ENCODE results near the gene STOX2.

STOX2 gene

DNA sequence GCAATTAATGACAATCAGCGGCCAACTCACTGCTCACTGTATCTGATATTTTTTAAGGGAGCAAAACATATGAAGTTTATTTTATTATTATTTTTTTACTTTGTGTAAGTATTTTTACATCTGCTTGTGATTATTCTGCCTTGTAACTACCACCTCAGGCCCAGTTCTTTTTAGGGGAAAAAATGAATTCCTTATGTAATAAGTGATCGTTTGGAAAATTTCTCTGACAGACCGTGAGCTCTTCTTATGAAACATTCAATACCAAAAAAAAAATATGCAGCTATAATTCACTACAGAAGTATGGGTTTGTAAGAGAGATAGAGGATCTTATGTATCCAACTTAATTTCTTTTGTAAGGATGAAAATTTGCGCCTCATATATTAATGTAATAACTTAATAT lies 33.5 kb upstream of the STOX2 start:
- DNase-seq (ENCODE audit: low read depth, low spot score) = no peak
- Histone ChIP-seq H3K4me1 (ENCODE audit: control insufficient read depth, insufficient read depth, low read length) (0 out of 2 replicates have a peak, but pooled peaks cover 1% of the 10 kb centered on the region), H3K9me3 (ENCODE audit: control insufficient read depth, insufficient read depth, low read length) (no peaks in the 10 kb centered on the region), H3K4me3 (ENCODE audit: low read length) (no peak overlapping the region), H3K27ac (ENCODE audit: low read length) (no peak overlapping the region), H3K36me3 (ENCODE audit: control insufficient read depth, insufficient read depth, low read length) (no peaks in the 10 kb centered on the region), H3K27me3 (ENCODE audit: control insufficient read depth, insufficient read depth, low read length) (no peaks in the 10 kb centered on the region)
- WGBS (ENCODE audit: insufficient coverage, insufficient read length) = no CpG with 5 or more reads among the region's 4 CpGs

DNA sequence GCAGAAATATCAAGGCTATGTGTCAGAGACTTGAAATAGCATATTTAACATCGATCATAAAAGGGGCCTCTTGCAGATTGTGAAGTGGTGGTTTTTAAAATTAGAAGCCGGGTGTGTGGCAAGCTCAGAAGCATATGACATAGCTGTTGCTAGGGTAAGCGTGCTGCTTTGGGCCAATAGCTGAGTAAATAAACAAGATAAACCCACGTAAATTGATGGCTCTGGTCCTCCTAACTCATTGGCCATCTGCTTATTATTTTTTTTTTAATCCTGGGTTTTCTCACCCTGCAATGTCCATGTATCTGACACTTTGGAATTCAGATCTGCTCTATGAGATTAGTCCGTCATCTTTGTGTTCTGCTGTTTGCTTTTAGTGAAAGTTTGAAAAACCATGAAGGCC lies 32.6 kb upstream of the STOX2 start:
- Histone ChIP-seq H3K27me3 (ENCODE audit: control insufficient read depth, insufficient read depth, low read length) (no peaks in the 10 kb centered on the region), H3K4me3 (ENCODE audit: low read length) (no peak overlapping the region), H3K9me3 (ENCODE audit: control insufficient read depth, insufficient read depth, low read length) (no peaks in the 10 kb centered on the region), H3K36me3 (ENCODE audit: control insufficient read depth, insufficient read depth, low read length) (no peaks in the 10 kb centered on the region), H3K27ac (ENCODE audit: low read length) (no peak overlapping the region), H3K4me1 (ENCODE audit: control insufficient read depth, insufficient read depth, low read length) (0 out of 2 replicates have a peak, but pooled peaks cover 2% of the 10 kb centered on the region)
- no peak for DNase-seq (ENCODE audit: low read depth, low spot score)
- WGBS (ENCODE audit: insufficient coverage, insufficient read length) = no CpG with 5 or more reads among the region's 5 CpGs

DNA sequence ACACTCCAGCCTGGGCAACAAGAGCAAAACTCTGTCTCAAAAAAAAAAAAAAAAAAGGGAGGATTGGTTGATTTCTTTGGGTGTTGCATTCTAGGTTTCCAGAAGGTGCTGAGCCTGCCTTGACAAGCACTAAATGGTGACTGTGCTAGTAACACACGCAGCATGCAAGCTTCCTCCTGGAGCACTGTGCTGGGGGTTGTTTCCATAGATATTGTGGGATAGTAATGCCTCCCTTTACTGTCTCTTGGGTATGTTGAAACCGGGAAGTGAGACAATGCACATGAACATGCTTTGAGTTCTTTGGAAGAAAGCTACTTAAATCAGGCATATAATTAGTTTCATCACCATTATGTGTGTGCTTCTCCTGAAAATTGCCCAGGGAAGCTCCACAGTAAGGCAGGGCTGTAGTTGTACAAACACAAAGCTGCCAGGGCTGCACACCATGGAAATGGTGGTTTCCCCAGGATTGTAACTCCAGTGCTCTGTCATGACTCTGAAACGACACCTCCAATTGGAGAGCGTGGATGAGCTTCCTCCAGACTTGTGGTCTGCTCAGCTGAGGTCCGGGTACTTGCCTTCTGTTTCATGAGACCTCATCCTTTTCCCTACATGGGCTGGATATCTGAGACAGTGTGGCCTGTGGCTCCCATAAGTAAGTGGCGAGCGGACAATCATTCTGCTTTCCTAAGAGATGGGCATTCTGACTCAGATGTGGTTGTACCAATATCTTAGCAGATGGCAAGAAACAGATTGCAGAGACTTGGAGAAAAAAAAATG lies 31.5 kb upstream of the STOX2 start:
- Histone ChIP-seq H3K27me3 (ENCODE audit: control insufficient read depth, insufficient read depth, low read length) (no peaks in the 10 kb centered on the region), H3K9me3 (ENCODE audit: control insufficient read depth, insufficient read depth, low read length) (no peaks in the 10 kb centered on the region), H3K27ac (ENCODE audit: low read length) (no peak overlapping the region), H3K36me3 (ENCODE audit: control insufficient read depth, insufficient read depth, low read length) (no peaks in the 10 kb centered on the region), H3K4me3 (ENCODE audit: low read length) (no peak overlapping the region), H3K4me1 (ENCODE audit: control insufficient read depth, insufficient read depth, low read length) (0 out of 2 replicates have a peak, but pooled peaks cover 2% of the 10 kb centered on the region)
- no peak for DNase-seq (ENCODE audit: low read depth, low spot score)
- WGBS (ENCODE audit: insufficient coverage, insufficient read length) = no CpG with 5 or more reads among the region's 7 CpGs

DNA sequence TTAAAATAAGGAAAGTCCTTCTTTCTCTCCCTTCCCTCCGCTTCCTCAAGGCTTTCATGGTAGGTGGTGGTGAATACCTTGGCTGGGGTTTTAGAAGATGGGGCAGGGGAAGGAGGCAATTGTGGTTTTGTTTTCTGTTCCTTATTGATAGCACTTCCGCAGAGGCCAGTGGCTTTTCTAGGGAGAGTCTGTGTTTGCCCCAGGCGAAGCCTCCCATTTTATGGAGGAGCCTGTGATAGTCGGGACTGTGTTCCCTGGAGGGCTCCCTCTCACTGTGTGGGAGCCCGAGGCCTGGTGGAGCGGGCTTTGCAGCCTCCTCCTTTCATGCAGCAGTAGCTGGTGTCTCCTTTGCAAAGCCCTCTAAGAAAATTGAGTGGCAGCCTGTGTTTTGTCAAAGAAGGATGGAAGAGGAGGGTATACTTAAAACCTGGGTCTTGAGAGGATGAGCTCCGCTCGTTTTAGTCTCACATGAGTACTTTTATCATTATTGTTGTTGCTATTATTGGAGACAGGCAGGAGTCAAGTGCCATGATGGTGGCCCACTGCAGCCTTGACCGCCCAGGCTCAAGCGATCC lies 29.8 kb upstream of the STOX2 start:
- Histone ChIP-seq H3K4me3 (ENCODE audit: low read length) (no peak overlapping the region), H3K36me3 (ENCODE audit: control insufficient read depth, insufficient read depth, low read length) (no peaks in the 10 kb centered on the region), H3K27me3 (ENCODE audit: control insufficient read depth, insufficient read depth, low read length) (no peaks in the 10 kb centered on the region), H3K4me1 (ENCODE audit: control insufficient read depth, insufficient read depth, low read length) (0 out of 2 replicates have a peak, but pooled peaks cover 3% of the 10 kb centered on the region), H3K27ac (ENCODE audit: low read length) (no peak overlapping the region), H3K9me3 (ENCODE audit: control insufficient read depth, insufficient read depth, low read length) (no peaks in the 10 kb centered on the region)
- WGBS (ENCODE audit: insufficient coverage, insufficient read length) = no CpG with 5 or more reads among the region's 10 CpGs
- no peak for DNase-seq (ENCODE audit: low read depth, low spot score)

DNA sequence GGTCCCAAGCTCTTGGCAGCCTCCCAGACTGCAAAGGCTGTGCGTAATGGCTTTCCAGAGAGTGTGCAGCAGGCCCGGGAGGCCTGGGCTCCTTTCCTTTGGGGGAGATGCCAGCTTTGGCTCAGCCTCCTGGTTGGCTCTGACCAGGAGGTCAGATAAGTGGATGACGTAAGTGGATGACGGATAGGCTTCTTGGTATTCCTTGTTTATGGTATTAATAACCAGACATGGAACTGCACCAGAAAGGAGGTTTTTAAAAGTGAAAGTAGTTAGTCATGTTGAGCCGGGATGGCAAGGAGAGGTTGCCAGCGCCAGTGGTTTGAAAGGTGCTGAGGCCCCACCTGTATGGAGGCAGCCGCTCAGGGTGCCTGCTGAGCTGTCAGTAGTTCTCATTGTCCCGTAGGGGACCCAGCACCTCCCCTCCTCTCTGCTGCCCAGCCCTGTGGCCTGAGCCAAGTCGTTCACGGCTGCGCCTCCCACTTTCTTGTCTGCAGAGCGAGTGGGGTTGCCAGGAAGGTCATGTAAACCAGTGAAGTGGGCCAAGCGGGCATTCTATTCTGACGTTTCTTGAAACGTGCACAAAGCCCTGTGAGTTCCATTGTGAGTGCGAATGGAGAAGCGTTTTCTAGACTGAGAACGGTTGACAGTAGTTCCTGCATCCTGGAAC lies 28.7 kb upstream of the STOX2 start:
- Histone ChIP-seq H3K9me3 (ENCODE audit: control insufficient read depth, insufficient read depth, low read length) (no peaks in the 10 kb centered on the region), H3K27me3 (ENCODE audit: control insufficient read depth, insufficient read depth, low read length) (no peaks in the 10 kb centered on the region), H3K4me1 (ENCODE audit: control insufficient read depth, insufficient read depth, low read length) (0 out of 2 replicates have a peak, but pooled peaks cover 3% of the 10 kb centered on the region), H3K27ac (ENCODE audit: low read length) (no peak overlapping the region), H3K4me3 (ENCODE audit: low read length) (no peak overlapping the region), H3K36me3 (ENCODE audit: control insufficient read depth, insufficient read depth, low read length) (no peaks in the 10 kb centered on the region)
- no peak for DNase-seq (ENCODE audit: low read depth, low spot score)
- no CpG with 5 or more reads among the region's 18 CpGs for WGBS (ENCODE audit: insufficient coverage, insufficient read length)

DNA sequence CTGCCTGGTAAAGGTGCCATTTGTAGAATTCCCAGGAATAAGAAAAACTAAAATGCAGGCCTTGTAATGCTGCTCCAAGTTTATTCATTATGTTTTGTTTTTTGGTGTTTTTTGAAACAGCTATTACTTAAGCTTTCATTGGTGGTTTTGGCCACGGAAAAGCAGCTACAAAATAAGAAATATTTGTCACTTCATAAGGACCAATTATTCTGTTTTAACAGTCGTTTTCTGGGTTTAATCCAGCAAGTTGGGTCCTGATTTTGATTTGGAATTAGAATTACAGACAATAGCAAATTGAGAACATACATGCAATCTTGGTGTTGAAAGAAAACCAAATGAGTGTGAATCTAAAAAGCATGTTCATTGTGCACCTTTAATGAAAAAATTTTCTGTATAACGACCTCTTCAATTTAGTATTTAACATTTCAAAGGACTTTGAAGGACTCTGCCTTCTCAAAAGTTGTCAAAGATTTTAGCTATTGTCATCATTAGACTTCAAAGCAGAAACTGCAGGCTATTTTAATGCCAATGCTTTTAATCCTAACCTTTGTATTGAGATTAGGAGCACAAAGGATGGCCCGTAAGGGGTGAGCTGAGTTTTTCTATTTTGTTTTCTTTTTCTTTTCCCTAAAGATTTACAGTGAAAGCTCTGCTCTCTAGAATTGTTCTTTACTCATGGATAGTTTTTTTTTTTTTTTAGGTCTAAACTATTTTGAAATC lies 26.7 kb upstream of the STOX2 start:
- Histone ChIP-seq H3K4me3 (ENCODE audit: low read length) (no peak overlapping the region), H3K4me1 (ENCODE audit: control insufficient read depth, insufficient read depth, low read length) (0 out of 2 replicates have a peak, but pooled peaks cover 3% of the 10 kb centered on the region), H3K27me3 (ENCODE audit: control insufficient read depth, insufficient read depth, low read length) (no peaks in the 10 kb centered on the region), H3K27ac (ENCODE audit: low read length) (no peak overlapping the region), H3K36me3 (ENCODE audit: control insufficient read depth, insufficient read depth, low read length) (no peaks in the 10 kb centered on the region), H3K9me3 (ENCODE audit: control insufficient read depth, insufficient read depth, low read length) (no peaks in the 10 kb centered on the region)
- WGBS (ENCODE audit: insufficient coverage, insufficient read length) = no CpG with 5 or more reads among the region's 4 CpGs
- no peak for DNase-seq (ENCODE audit: low read depth, low spot score)

DNA sequence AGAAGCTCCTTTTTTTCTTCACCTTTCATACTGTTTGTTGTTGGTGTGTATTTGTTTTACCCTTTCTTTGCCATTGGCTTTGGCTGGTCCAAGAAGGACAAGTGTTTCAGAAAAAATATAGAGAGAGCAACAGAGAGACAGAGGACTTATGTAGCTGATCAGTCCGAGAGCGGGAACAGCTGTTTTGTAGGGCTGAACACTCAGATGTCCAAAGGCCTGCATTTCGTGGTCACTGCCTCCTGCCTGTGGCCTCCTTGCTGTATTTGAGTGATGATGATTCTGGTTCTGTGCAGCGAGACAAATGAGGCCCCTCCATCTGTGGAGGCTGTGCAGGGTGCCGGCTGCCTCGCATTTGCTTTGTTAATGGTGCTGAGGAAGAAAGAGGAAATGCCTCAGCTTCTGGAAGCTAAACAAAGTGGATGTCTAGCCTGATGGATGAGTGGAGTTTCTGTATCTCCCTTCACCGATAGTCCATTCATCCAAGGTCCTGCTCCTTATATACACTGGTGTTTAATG lies 19.8 kb upstream of the STOX2 start:
- H3K4me1 ChIP-seq (ENCODE audit: control insufficient read depth, insufficient read depth, low read length) = no peaks in the 10 kb centered on the region
- DNase-seq (ENCODE audit: low read depth, low spot score) = no peak
- no peaks in the 10 kb centered on the region for H3K27me3 ChIP-seq (ENCODE audit: control insufficient read depth, insufficient read depth, low read length)
- H3K4me3 ChIP-seq (ENCODE audit: low read length) = no peak overlapping the region
- no CpG with 5 or more reads among the region's 7 CpGs for WGBS (ENCODE audit: insufficient coverage, insufficient read length)
- H3K9me3 ChIP-seq (ENCODE audit: control insufficient read depth, insufficient read depth, low read length) = no peaks in the 10 kb centered on the region
- H3K36me3 ChIP-seq (ENCODE audit: control insufficient read depth, insufficient read depth, low read length) = no peaks in the 10 kb centered on the region
- no peak overlapping the region for H3K27ac ChIP-seq (ENCODE audit: low read length)

DNA sequence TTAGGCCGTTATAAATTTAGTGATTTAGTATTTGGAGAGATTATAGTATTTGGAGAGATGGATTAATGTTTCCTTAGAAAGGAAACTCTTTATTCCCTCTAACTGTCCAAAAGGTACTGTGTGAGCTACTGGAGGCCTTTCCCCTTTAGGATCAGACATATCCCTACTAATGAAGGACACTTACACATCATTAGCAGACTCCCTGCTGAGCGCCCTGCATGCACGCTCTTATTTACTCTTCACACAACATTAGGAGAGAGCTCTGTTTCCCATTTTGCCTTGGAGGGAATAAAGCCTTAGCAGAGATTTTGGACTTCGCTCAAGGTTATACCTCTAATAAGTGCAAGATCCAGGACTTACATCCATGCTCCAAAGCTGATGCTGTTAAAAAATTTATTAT lies 17.8 kb upstream of the STOX2 start:
- Histone ChIP-seq H3K36me3 (ENCODE audit: control insufficient read depth, insufficient read depth, low read length) (no peaks in the 10 kb centered on the region), H3K27me3 (ENCODE audit: control insufficient read depth, insufficient read depth, low read length) (no peaks in the 10 kb centered on the region), H3K4me1 (ENCODE audit: control insufficient read depth, insufficient read depth, low read length) (no peaks in the 10 kb centered on the region), H3K9me3 (ENCODE audit: control insufficient read depth, insufficient read depth, low read length) (no peaks in the 10 kb centered on the region), H3K4me3 (ENCODE audit: low read length) (no peak overlapping the region), H3K27ac (ENCODE audit: low read length) (no peak overlapping the region)
- no peak for DNase-seq (ENCODE audit: low read depth, low spot score)
- no CpG with 5 or more reads among the region's 4 CpGs for WGBS (ENCODE audit: insufficient coverage, insufficient read length)

DNA sequence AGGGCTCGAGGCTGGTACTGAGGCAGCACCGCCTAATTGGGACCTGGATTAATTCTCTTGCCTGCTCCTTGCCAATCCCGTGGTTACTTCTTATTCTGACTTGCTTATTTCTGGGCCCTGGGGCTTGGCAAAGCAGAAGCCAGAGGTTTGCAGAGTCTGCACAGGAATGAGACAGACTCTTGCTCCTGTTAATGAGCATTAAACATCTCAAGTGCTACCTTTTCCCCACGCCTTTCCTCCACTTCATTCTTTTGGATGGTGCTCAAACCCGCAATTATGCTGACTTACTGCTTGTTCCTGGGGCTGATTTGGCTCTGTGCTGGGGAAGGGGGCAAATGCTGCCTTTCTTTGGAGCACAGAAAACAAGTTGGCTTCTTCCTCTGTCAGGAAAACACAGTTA lies 16.5 kb upstream of the STOX2 start:
- Histone ChIP-seq H3K4me3 (ENCODE audit: low read length) (no peak overlapping the region), H3K27ac (ENCODE audit: low read length) (no peak overlapping the region), H3K9me3 (ENCODE audit: control insufficient read depth, insufficient read depth, low read length) (no peaks in the 10 kb centered on the region), H3K4me1 (ENCODE audit: control insufficient read depth, insufficient read depth, low read length) (no peaks in the 10 kb centered on the region), H3K36me3 (ENCODE audit: control insufficient read depth, insufficient read depth, low read length) (no peaks in the 10 kb centered on the region), H3K27me3 (ENCODE audit: control insufficient read depth, insufficient read depth, low read length) (no peaks in the 10 kb centered on the region)
- DNase-seq (ENCODE audit: low read depth, low spot score) = no peak
- no CpG with 5 or more reads among the region's 5 CpGs for WGBS (ENCODE audit: insufficient coverage, insufficient read length)

DNA sequence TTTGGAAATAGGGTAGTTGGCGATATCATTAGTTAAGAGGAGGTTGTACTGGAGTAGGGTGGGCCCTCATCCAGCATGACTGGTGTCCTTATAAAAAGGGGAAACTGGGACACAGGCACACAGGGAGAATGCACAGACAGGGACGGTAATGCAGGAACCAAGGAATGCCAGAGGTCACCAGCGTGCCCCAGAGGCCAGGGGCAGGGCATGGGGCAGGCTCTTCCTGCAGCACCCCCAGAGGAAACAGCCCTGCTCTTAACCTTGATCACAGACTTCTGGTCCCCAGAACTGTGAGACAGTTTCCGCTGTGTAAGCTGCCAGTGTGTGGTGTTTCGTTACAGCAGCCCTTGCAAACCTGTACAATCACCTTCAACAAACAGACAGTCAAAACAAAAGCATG lies 15.9 kb upstream of the STOX2 start:
- no peaks in the 10 kb centered on the region for H3K27me3 ChIP-seq (ENCODE audit: control insufficient read depth, insufficient read depth, low read length)
- H3K9me3 ChIP-seq (ENCODE audit: control insufficient read depth, insufficient read depth, low read length) = no peaks in the 10 kb centered on the region
- no peak overlapping the region for H3K27ac ChIP-seq (ENCODE audit: low read length)
- no peaks in the 10 kb centered on the region for H3K36me3 ChIP-seq (ENCODE audit: control insufficient read depth, insufficient read depth, low read length)
- WGBS (ENCODE audit: insufficient coverage, insufficient read length) = no CpG with 5 or more reads among the region's 5 CpGs
- no peak overlapping the region for H3K4me3 ChIP-seq (ENCODE audit: low read length)
- no peak for DNase-seq (ENCODE audit: low read depth, low spot score)
- H3K4me1 ChIP-seq (ENCODE audit: control insufficient read depth, insufficient read depth, low read length) = no peaks in the 10 kb centered on the region

Data from iPS DF 6.9 (cell line).